OCI-LY3 (cell line): ENCODE measurements around the gene TFPI.
A peak's percentile ranks its signal among the peaks of the same experiment; 100 is the strongest.

ENCODE experiments used
- H2AFZ ChIP-seq: fragments of 200-600, 300-600 bp; shearing (Covaris generic); 2 replicates; pipeline ENCODE4 v1.6.0; 2014; ENCODE audit warnings: antibody characterized with exemption, low read depth, low read length
- H3K27ac ChIP-seq: fragments of 200-600, 300-600 bp; sonication (generic); 2 replicates; pipeline ENCODE4 v1.5.1; 2014; ENCODE audit warnings: mild to moderate bottlenecking, low read length, moderate library complexity, mixed read lengths
- H3K27me3 ChIP-seq: fragments of 200-600, 300-600 bp; sonication (generic); 2 replicates; pipeline ENCODE4 v1.6.1; 2014; ENCODE audit warnings: low read depth, low read length, mixed read lengths
- H3K36me3 ChIP-seq: fragments of 200-600, 300-600 bp; sonication (generic); replicated peaks from 2 replicates; pipeline ENCODE3; 2014; ENCODE audit warnings: low read depth, low read length, mixed read lengths
- H3K4me1 ChIP-seq: fragments of 300-600, 200-600 bp; sonication (generic); 2 replicates; pipeline ENCODE4 v1.6.1; 2014; ENCODE audit warnings: low read length, mixed read lengths
- H3K4me2 ChIP-seq: fragments of 200-600, 300-600 bp; sonication (generic); 2 replicates; pipeline ENCODE4 v1.6.1; 2014; ENCODE audit warnings: low read length, mixed read lengths
- H3K4me3 ChIP-seq: fragments of 300-600, 200-600 bp; sonication (generic); 2 replicates; pipeline ENCODE4 v1.5.1; 2014; ENCODE audit warnings: antibody characterized with exemption, mild to moderate bottlenecking, low read length, moderate library complexity
- H3K79me2 ChIP-seq: fragments of 300-600, 200-600 bp; shearing (Covaris generic); 2 replicates; pipeline ENCODE4 v1.6.1; 2014; ENCODE audit warnings: mild to moderate bottlenecking, low read length, mixed read lengths
- H3K9ac ChIP-seq: fragments of 300-600, 200-600 bp; shearing (Covaris generic); 2 replicates; pipeline ENCODE4 v1.6.0; 2014; ENCODE audit warnings: mild to moderate bottlenecking, low read length, moderate library complexity
- H3K9me3 ChIP-seq: fragments of 200-600, 300-600 bp; shearing (Covaris generic); 2 replicates; pipeline ENCODE4 v1.6.1; 2014; ENCODE audit warnings: low read length, mixed read lengths; ENCODE audit not compliant: insufficient read depth
- H4K20me1 ChIP-seq: fragments of 200-600, 300-600 bp; sonication (generic); 2 replicates; pipeline ENCODE4 v1.6.1; 2016; ENCODE audit warnings: low read length, mixed read lengths; ENCODE audit not compliant: insufficient read depth
- CTCF ChIP-seq: fragments of 200-600, 300-600 bp; sonication (generic); IDR thresholded peaks from 2 replicates; pipeline ENCODE4 v1.5.1; 2014; ENCODE audit warnings: antibody characterized with exemption, low read length, low read depth
- EZH2phosphoT487 ChIP-seq: fragments of 200-600 bp; shearing (Covaris generic); IDR thresholded peaks from 2 replicates; pipeline ENCODE4 v1.6.1; 2018; ENCODE audit warnings: antibody characterized with exemption, mixed run types, low read depth

The TFPI gene

GRCh38 chr2:187486241-187486640 lies 68.0 kb downstream of the TFPI start:
- no peak for TF ChIP-seq EZH2phosphoT487
- no peak for TF ChIP-seq CTCF
- H3K4me2 ChIP-seq: no peak overlapping the region
- H3K4me3 ChIP-seq: no peak overlapping the region

DNA sequence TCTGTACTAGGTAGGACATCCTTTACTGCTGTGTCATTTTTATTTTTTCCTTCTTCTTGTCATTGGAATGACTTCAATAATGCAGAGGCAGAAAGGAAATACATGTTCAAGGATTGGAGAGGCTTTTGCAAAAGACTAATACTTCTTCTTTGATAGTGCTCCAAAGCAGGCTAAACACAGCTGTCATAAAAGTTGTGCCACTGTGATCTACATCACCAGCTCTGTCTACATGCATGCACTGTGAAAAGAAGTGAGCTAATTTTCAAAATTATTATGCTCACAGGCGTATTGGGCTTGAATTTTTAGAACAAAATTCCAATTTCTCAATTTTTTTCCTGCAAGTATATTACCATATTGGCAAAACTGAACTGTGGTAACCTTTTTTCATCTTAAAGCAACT lies 68.7 kb downstream of the TFPI start:
- peaks cover 12% of the 10 kb centered on the region; the same call in 1 of the 2 replicates for H3K9me3 ChIP-seq
- H3K27me3 ChIP-seq: no peaks in the 10 kb centered on the region
- H4K20me1 ChIP-seq: no peaks in the 10 kb centered on the region
- no peak overlapping the region for H3K4me3 ChIP-seq
- H3K9ac ChIP-seq: no peak overlapping the region
- H2AFZ ChIP-seq: no peak overlapping the region
- no peak overlapping the region for H3K27ac ChIP-seq
- TF ChIP-seq CTCF (no peak), EZH2phosphoT487 (no peak)
- peaks cover 13% of the 10 kb centered on the region for H3K36me3 ChIP-seq
- H3K79me2 ChIP-seq: no peaks in the 10 kb centered on the region
- peaks cover 15% of the 10 kb centered on the region for H3K4me1 ChIP-seq
- H3K4me2 ChIP-seq: no peak overlapping the region

More at GRCh38 chr2:187486241-187486640, 68.0 kb downstream of the TFPI start:
- H3K36me3 ChIP-seq: peaks cover 13% of the 10 kb centered on the region
- H3K27ac ChIP-seq: no peak overlapping the region
- no peaks in the 10 kb centered on the region for H4K20me1 ChIP-seq
- no peaks in the 10 kb centered on the region for H3K79me2 ChIP-seq
- peaks cover 15% of the 10 kb centered on the region for H3K4me1 ChIP-seq
- no peaks in the 10 kb centered on the region for H3K27me3 ChIP-seq
- H3K9ac ChIP-seq: no peak overlapping the region
- no peak overlapping the region for H2AFZ ChIP-seq
- H3K9me3 ChIP-seq: peaks cover 12% of the 10 kb centered on the region; the same call in 1 of the 2 replicates

DNA sequence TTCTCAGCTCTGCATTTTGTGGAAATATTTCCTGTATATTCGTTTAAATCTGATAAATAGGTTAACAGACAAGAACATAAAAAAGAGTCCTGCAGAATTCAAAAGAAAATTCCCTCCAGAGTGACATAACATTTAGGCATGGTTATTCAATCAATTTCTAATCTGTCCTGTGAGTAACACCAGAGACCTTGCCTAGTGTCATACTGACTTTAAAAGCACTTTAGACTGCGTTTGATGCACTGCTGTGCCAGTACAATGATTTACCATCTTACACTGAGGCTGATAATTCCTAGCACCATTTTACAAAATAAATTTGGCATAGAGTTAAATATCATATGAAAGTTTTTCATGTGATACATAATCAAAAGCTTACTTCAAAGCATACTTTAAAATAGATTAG lies 70.7 kb downstream of the TFPI start:
- H3K27ac ChIP-seq: no peak overlapping the region
- no peaks in the 10 kb centered on the region for H4K20me1 ChIP-seq
- H3K27me3 ChIP-seq: no peaks in the 10 kb centered on the region
- TF ChIP-seq EZH2phosphoT487 (no peak), CTCF (no peak)
- H2AFZ ChIP-seq: no peak overlapping the region
- H3K9ac ChIP-seq: no peak overlapping the region
- H3K79me2 ChIP-seq: no peaks in the 10 kb centered on the region
- peaks cover 12% of the 10 kb centered on the region; the same call in 1 of the 2 replicates for H3K9me3 ChIP-seq
- no peak overlapping the region for H3K4me2 ChIP-seq
- peaks cover 15% of the 10 kb centered on the region for H3K4me1 ChIP-seq
- H3K4me3 ChIP-seq: no peak overlapping the region
- H3K36me3 ChIP-seq: peaks cover 13% of the 10 kb centered on the region

DNA sequence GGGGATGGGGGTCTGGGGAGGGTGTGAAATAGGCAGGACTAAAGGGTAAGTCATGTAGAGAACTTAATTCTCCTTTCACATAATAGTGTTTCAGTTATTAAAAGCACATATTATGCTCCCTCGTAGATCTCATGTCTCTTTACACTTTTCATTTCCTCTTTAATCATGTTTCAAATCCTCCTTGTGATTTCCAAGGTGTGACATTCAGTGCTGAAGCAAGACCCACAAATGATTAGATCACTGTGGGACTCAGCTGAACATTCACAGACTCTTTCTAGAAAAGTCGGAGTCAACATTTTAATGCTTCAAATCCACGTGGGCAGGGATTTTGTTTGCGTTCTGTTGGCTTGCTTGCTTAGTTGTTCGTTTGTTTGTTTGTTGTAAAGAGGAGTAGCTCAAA lies 71.4 kb downstream of the TFPI start:
- H3K4me2 ChIP-seq: peak overlapping the region; percentile 24; the same call in 1 of the 2 replicates
- H3K9me3 ChIP-seq: peaks cover 12% of the 10 kb centered on the region; the same call in 1 of the 2 replicates
- no peak overlapping the region for H3K4me3 ChIP-seq
- H3K27ac ChIP-seq: peak overlapping the region; percentile 64
- H3K79me2 ChIP-seq: no peaks in the 10 kb centered on the region
- no peak overlapping the region for H2AFZ ChIP-seq
- H3K27me3 ChIP-seq: no peaks in the 10 kb centered on the region
- peaks cover 15% of the 10 kb centered on the region for H3K4me1 ChIP-seq
- no peak overlapping the region for H3K9ac ChIP-seq
- TF ChIP-seq EZH2phosphoT487 (no peak), CTCF (no peak)
- peaks cover 13% of the 10 kb centered on the region for H3K36me3 ChIP-seq
- H4K20me1 ChIP-seq: no peaks in the 10 kb centered on the region
